IPS-15b (cell line): ENCODE results near the gene FOXO6.
A peak's percentile ranks its signal among the peaks of the same experiment; 100 is the strongest.

Source experiments
- H3K27me3 ChIP-seq: one replicate; pipeline ENCODE4 v1.6.1; 2013; ENCODE audit warnings: low read length; ENCODE audit not compliant: control insufficient read depth, insufficient read depth
- H3K36me3 ChIP-seq: one replicate; pipeline ENCODE4 v1.6.1; 2013; ENCODE audit warnings: low read length; ENCODE audit not compliant: control insufficient read depth, insufficient read depth
- H3K4me1 ChIP-seq: one replicate; pipeline ENCODE4 v1.6.1; 2013; ENCODE audit warnings: mild to moderate bottlenecking, low read length; ENCODE audit not compliant: control insufficient read depth, insufficient read depth
- H3K4me3 ChIP-seq: one replicate; pipeline ENCODE4 v1.5.1; 2013; ENCODE audit warnings: low read depth, low read length
- H3K9ac ChIP-seq: one replicate; pipeline ENCODE4 v1.6.1; 2013; ENCODE audit warnings: low read depth, mild to moderate bottlenecking, low read length
- H3K9me3 ChIP-seq: one replicate; pipeline ENCODE4 v1.6.1; 2013; ENCODE audit warnings: mild to moderate bottlenecking, low read length; ENCODE audit not compliant: control insufficient read depth, insufficient read depth

The FOXO6 gene

DNA sequence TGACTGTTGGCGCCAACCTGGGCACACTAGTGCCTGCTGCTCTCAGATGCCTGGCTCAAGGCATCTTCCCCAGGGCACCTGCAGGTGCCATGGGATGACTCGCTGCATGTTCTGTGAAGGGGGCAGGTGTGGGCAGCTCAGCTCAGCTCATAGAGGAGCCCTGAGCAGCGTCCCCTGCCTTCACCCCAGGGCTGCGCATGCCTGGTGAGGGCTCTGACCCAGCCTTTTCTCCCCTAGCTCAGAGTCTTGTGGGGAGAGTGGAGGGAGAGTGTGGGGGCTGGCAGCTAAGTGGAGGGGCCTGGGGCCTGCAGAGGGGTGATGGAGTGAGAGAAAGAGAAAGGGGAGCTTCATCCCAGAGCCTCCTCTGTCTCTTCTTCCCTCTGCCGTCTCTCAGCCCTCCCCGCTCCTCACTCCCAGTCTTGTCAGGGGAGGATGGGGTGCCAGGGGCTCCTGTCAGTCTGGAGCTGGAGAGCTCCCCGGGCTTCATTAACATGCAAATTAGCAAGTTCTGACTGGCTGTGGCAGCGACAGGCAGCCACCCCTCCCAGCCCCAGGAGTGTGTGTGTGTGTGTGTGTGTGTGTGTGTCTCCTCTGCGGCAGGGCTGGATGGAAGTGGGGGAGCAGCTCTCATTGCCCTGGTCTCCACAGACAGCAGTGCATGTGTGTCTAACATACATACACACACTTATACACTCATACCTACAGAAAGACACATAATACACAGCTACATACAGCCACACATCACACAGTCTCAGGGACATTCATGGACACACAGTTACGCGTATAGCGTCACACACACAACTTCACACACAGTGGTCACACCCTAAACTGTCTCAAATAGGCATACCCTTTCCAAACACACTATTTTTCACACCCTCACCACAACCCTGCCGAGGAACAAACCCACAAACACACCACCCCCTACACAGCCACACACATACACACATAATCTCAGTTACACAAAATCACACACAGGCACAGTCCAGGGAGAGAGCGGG, 34.0 kb downstream of the FOXO6 start:
- H3K9ac ChIP-seq = no peak overlapping the region

GRCh38 chr1:41396084-41396483, 34.9 kb downstream of the FOXO6 start:
- Histone ChIP-seq H3K9me3 (no peaks in the 10 kb centered on the region), H3K27me3 (peaks cover 19% of the 10 kb centered on the region), H3K4me3 (no peak overlapping the region), H3K9ac (no peak overlapping the region), H3K4me1 (peaks cover 14% of the 10 kb centered on the region), H3K36me3 (no peaks in the 10 kb centered on the region)

More for the DNA sequence above, 34.0 kb downstream of the FOXO6 start:
- H3K27me3 ChIP-seq = peaks cover 16% of the 10 kb centered on the region
- H3K9me3 ChIP-seq = no peaks in the 10 kb centered on the region
- no peaks in the 10 kb centered on the region for H3K36me3 ChIP-seq
- H3K4me1 ChIP-seq = peaks cover 14% of the 10 kb centered on the region
- H3K4me3 ChIP-seq = peak overlapping the region; percentile 52

- Histone ChIP-seq H3K27me3 (peaks cover 19% of the 10 kb centered on the region), H3K9ac (no peak overlapping the region), H3K9me3 (no peaks in the 10 kb centered on the region), H3K36me3 (no peaks in the 10 kb centered on the region), H3K4me3 (no peak overlapping the region), H3K4me1 (peaks cover 14% of the 10 kb centered on the region)
These were observed 35.8 kb downstream of the FOXO6 start for GRCh38 chr1:41397020-41397419.

DNA sequence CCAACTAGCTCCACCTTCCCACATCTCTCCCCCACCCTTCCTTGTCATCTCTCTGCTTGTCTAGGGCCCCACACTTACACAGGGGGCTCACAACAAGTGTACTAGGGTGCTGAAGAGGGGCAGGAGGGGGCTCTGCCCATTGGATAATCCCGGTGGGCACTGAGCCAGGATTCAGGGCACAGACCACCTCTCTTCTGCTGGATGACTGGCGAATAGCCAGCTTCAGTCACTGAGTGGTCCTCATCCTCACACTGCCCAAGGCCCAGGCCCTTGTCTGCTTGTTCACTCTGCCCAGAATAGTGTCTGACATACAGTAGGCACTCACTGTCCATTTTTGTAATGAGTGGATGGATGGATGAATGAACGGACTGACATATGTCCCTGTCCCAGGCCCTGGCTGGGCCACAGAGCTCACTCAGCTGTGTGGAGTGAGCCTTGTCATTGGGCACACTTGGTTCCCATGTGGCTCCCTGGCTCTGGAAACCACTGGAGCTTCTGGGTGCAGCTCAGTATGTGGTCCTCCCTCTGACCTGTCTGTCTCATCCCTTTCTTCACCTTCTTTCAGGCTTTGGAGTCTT, 36.6 kb downstream of the FOXO6 start:
- H3K9ac ChIP-seq = no peak overlapping the region
- no peaks in the 10 kb centered on the region for H3K36me3 ChIP-seq
- H3K27me3 ChIP-seq = peaks cover 22% of the 10 kb centered on the region
- peaks cover 14% of the 10 kb centered on the region for H3K4me1 ChIP-seq
- H3K4me3 ChIP-seq = no peak overlapping the region
- no peaks in the 10 kb centered on the region for H3K9me3 ChIP-seq

GRCh38 chr1:41399145-41399795, 38.0 kb downstream of the FOXO6 start:
- H3K4me3 ChIP-seq = no peak overlapping the region
- H3K9ac ChIP-seq = no peak overlapping the region
- H3K9me3 ChIP-seq = no peaks in the 10 kb centered on the region
- H3K27me3 ChIP-seq = peaks cover 25% of the 10 kb centered on the region
- peaks cover 11% of the 10 kb centered on the region for H3K4me1 ChIP-seq
- H3K36me3 ChIP-seq = no peaks in the 10 kb centered on the region

DNA sequence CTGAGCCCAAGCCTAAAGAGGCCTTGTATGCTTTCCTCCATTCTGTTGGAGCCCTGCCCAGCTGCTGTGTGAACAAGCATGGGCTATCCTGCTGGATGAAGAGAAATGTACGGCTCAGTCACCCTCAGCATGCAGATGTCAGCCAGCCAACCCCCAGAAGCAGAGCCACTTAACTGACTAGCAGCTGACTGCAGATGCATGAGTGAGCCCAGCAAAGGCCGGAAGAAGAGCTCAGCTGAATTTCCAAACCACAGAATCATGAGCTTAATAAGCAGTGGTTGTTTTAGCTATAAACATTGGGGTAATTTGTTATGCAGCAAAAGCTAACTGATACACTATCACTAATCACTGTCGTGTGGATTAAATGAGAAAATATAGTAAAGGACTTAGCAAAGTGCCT, 39.0 kb downstream of the FOXO6 start:
- Histone ChIP-seq H3K9me3 (no peaks in the 10 kb centered on the region), H3K9ac (no peak overlapping the region), H3K4me1 (peaks cover 5% of the 10 kb centered on the region), H3K27me3 (peaks cover 25% of the 10 kb centered on the region), H3K36me3 (no peaks in the 10 kb centered on the region), H3K4me3 (no peak overlapping the region)

- Histone ChIP-seq H3K36me3 (no peaks in the 10 kb centered on the region), H3K9me3 (no peaks in the 10 kb centered on the region), H3K27me3 (peaks cover 27% of the 10 kb centered on the region), H3K4me1 (no peaks in the 10 kb centered on the region), H3K9ac (no peak overlapping the region), H3K4me3 (no peak overlapping the region)
These were observed 40.7 kb downstream of the FOXO6 start for GRCh38 chr1:41401899-41402298.

GRCh38 chr1:41404308-41404761, 43.1 kb downstream of the FOXO6 start:
- H3K4me1 ChIP-seq = peaks cover 2% of the 10 kb centered on the region
- no peaks in the 10 kb centered on the region for H3K9me3 ChIP-seq
- H3K27me3 ChIP-seq = peaks cover 22% of the 10 kb centered on the region
- H3K4me3 ChIP-seq = no peak overlapping the region
- no peak overlapping the region for H3K9ac ChIP-seq
- no peaks in the 10 kb centered on the region for H3K36me3 ChIP-seq

GRCh38 chr1:41407664-41408252, 46.5 kb downstream of the FOXO6 start:
- peaks cover 2% of the 10 kb centered on the region for H3K4me1 ChIP-seq
- peaks cover 17% of the 10 kb centered on the region for H3K27me3 ChIP-seq
- no peaks in the 10 kb centered on the region for H3K36me3 ChIP-seq
- H3K9ac ChIP-seq = no peak overlapping the region
- no peaks in the 10 kb centered on the region for H3K9me3 ChIP-seq
- no peak overlapping the region for H3K4me3 ChIP-seq

DNA sequence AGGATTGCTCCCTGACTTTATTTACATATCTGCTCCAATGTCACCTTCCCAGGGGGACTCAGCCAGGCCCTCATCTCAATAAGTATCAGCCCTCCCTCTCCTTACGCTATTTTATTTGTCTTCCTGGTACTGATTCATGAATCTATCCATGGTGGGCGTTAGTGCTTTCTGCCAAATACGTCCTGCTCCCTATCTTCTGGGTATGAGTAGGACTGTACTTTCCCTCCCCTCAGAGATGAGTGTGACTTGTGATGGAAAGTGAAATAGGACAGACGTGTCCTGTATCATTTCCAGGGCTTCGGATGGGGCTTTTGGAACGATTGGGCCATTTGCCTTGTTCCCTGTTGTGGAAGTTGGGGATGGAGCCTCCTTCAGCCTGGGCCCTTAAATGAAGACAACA, 47.5 kb downstream of the FOXO6 start:
- no peak overlapping the region for H3K4me3 ChIP-seq
- no peak overlapping the region for H3K9ac ChIP-seq
- H3K4me1 ChIP-seq = peaks cover 2% of the 10 kb centered on the region
- peaks cover 13% of the 10 kb centered on the region for H3K27me3 ChIP-seq
- H3K9me3 ChIP-seq = no peaks in the 10 kb centered on the region
- no peaks in the 10 kb centered on the region for H3K36me3 ChIP-seq

DNA sequence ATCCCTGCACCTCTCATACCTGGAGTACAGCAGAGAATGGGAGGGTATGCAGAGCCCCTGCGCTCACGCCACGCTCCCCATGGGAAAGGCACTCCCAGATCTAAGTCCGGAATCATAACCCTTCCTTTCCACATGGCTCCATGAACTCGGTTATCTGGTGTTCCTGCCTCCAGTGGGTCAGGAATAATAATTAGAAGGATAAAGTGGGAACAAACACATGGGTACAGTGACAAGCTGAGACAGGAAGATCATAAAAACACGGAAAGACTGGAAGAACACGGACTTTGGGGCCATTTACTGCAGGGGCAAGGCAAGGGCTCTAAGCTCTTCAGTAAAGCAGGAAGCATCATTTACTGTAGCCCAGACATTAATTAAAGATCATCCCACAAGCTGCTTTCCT, 48.6 kb downstream of the FOXO6 start:
- no peaks in the 10 kb centered on the region for H3K9me3 ChIP-seq
- peaks cover 10% of the 10 kb centered on the region for H3K27me3 ChIP-seq
- H3K9ac ChIP-seq = no peak overlapping the region
- H3K4me3 ChIP-seq = no peak overlapping the region
- H3K36me3 ChIP-seq = no peaks in the 10 kb centered on the region
- H3K4me1 ChIP-seq = peaks cover 2% of the 10 kb centered on the region
